Uterus (tissue), 4 donors: Measurements from ENCODE around the gene GLB1L. TPM values are rescaled to one million over a fixed set of nuclear protein-coding genes. Genes with fewer than 3 reads are reported as not detected.
"Not testable (repeated sequence)": the region's sequence is repeated elsewhere in the genome, so short reads cannot be mapped to it uniquely, and the experiment has no call there.

Source experiments
- DNase-seq, 2 donors: peaks; one replicate each; pipeline ENCODE4 v3.0.0-alpha.2; 2019 to 2020
- H3K27ac ChIP-seq, 2 donors: fragments of 200-600 bp; sonication (generic); 1 replicate in 1 of 2; 2 replicates in 1 of 2; pipeline ENCODE4 v1.5.1; 2016 to 2018
- H3K27me3 ChIP-seq, 2 donors: fragments of 200-600 bp; sonication (generic); one replicate each; pipeline ENCODE4 v1.5.1; 2018 to 2019; ENCODE audit warnings: control low read depth in 1 of 2
- H3K36me3 ChIP-seq, 2 donors: fragments of 200-600 bp; sonication (generic); one replicate each; pipeline ENCODE4 v1.5.1; 2019; ENCODE audit warnings: control low read depth in 1 of 2
- H3K4me1 ChIP-seq, 2 donors: fragments of 200-600 bp; sonication (generic); one replicate each; pipeline ENCODE4 v1.5.1; 2018 to 2019; ENCODE audit warnings: control low read depth in 1 of 2
- H3K4me3 ChIP-seq, 2 donors: fragments of 200-600 bp; sonication (generic); 1 replicate in 1 of 2; 2 replicates in 1 of 2; pipeline ENCODE4 v1.5.1; 2018 to 2019; ENCODE audit warnings: mild to moderate bottlenecking in 1 of 2
- H3K9me3 ChIP-seq, 2 donors: fragments of 200-600 bp; sonication (generic); one replicate each; pipeline ENCODE4 v1.5.1; 2019; ENCODE audit warnings: control low read depth in 1 of 2
- POLR2A ChIP-seq, 2 donors: fragments of 450-650 bp; IDR thresholded peaks; one replicate each; pipeline ENCODE4 v1.6.1; 2016; ENCODE audit warnings: antibody characterized with exemption in 2 of 2, mild to moderate bottlenecking in 1 of 2, moderate library complexity in 1 of 2
- intact Hi-C: fragments of 100-400 bp; cut with DNase I; formaldehyde crosslinking; loops from one replicate; pipeline ENCODE4 v1.15.1; 2023; ENCODE audit warnings: low total_unique reads
- total RNA-seq, 4 donors: library from RNA; depleted of rRNA in 3 of 4; stranded (reverse); fragments of >200 nt in 3 of 4; gene quantifications; one replicate each; pipeline versions ENCODE4 v1.1.0 to v1.2.4, GENCODE V29; 2014 to 2023
- TF ChIP-seq, protein P1 (sequence below), 4 experiments: fragments of 200-600 bp in 2 of 4; fragments of 450-650 bp in 2 of 4; sonication (generic) in 2 of 4; IDR thresholded peaks; one replicate each; pipeline ENCODE4 v1.5.1; 2016 to 2019; ENCODE audit warnings: antibody characterized with exemption in 4 of 4, mild to moderate bottlenecking in 2 of 4, moderate library complexity in 1 of 4
- donor health status: DM: yes; HTN: yes; CAD: no.

Gene GLB1L
- total RNA-seq, 4 donors from 2014 or later: 8.2 to 20.7 (median 10.9) TPM

DNA sequence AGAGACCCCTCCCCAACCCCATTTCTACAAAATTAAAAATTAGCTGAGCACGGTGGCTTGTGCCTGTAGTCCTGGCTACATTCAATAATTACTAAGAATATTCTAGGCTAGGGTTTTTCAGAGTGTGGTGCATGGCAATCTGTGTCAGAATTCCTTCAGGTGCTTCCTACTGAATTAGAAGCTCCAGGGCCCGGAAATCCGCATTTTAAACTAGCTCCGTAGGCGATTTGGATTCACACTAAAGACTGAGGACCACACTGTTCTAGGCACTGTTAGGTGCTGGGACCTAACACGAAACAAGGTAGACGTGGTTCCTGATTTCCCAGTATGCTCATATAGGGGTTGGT lies 39.3 kb downstream of the GLB1L start:
- Histone ChIP-seq H3K27me3 (no peaks in the 10 kb centered on the region), H3K4me3 (peak overlapping the region; percentile 85 to 92), H3K27ac (peak overlapping the region; percentile 96 to 99), H3K36me3 (no peaks in the 10 kb centered on the region), H3K4me1 (peaks cover 0 to 7% of the 10 kb centered on the region in 2 donors), H3K9me3 (no peaks in the 10 kb centered on the region)
- intact Hi-C loops: no loop called here
- DNase-seq: no peak
- TF ChIP-seq, protein P1, sequence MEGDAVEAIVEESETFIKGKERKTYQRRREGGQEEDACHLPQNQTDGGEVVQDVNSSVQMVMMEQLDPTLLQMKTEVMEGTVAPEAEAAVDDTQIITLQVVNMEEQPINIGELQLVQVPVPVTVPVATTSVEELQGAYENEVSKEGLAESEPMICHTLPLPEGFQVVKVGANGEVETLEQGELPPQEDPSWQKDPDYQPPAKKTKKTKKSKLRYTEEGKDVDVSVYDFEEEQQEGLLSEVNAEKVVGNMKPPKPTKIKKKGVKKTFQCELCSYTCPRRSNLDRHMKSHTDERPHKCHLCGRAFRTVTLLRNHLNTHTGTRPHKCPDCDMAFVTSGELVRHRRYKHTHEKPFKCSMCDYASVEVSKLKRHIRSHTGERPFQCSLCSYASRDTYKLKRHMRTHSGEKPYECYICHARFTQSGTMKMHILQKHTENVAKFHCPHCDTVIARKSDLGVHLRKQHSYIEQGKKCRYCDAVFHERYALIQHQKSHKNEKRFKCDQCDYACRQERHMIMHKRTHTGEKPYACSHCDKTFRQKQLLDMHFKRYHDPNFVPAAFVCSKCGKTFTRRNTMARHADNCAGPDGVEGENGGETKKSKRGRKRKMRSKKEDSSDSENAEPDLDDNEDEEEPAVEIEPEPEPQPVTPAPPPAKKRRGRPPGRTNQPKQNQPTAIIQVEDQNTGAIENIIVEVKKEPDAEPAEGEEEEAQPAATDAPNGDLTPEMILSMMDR (IDR thresholded peaks at IDR 0.05): no peak
- no peak for TF ChIP-seq POLR2A (IDR thresholded peaks at IDR 0.05)

DNA sequence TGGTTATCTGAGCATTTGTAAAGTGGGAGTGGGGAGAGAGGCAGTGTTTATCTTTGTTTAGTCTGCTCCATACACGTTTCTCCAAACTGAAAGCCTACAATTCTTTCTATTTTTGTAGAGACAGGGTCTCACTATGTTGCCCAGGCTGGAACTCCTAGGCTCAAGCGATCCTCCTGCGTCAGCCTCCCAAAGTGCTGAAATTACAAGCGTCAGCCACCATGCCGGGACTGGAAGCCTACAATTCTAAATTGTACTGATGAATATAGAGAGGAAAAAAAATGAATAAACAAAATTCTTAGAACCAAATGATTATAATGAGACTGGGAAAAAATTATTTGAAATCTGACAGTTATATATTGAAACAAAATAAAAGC lies 40.1 kb downstream of the GLB1L start:
- Histone ChIP-seq H3K27ac (no peak overlapping the region), H3K4me1 (peaks cover 0 to 7% of the 10 kb centered on the region in 2 donors), H3K9me3 (no peaks in the 10 kb centered on the region), H3K36me3 (no peaks in the 10 kb centered on the region), H3K4me3 (no peak overlapping the region), H3K27me3 (no peaks in the 10 kb centered on the region)
- no peak for DNase-seq
- intact Hi-C loops: no loop called here
- TF ChIP-seq POLR2A (IDR thresholded peaks at IDR 0.05): no peak
- TF ChIP-seq, protein P1 (IDR thresholded peaks at IDR 0.05): no peak

DNA sequence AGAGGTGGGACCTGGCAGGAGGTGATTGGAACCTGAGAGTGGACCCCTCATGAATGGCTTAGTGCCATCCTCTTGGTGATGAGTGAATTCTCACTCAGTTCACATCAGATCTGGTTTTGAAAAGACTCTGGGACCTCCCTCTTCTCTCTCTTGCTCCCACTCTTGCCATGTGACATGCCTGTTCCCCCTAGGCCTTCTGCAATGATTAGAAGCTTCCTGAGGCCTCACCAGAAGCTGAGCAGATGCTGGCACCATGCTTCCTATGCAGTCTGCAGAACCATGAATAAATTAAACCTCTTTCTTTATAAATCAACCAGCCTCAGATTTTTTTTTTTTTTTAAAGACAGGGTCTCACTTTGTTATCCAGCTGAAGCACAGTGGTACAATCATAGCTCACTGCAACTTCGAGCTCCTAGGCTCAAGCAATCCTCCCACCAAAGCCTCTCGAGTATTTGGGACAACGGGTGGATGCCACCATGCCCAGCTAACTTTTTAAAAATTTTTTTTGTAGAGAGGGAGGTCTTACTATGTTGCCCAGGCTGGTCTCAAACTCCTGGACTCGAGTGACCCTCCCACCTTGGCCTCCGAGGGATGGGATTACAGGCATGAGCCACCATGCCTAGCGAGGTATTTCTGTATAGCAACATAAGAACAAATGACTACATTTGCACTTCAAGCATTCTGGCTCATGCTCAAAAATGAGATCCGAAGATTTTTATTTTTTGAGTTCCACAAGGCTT lies 40.6 kb downstream of the GLB1L start:
- peaks cover 0 to 7% of the 10 kb centered on the region in 2 donors for H3K4me1 ChIP-seq
- H3K27me3 ChIP-seq: no peaks in the 10 kb centered on the region
- H3K27ac ChIP-seq: no peak overlapping the region
- intact Hi-C loops: no loop called here
- TF ChIP-seq, protein P1 (IDR thresholded peaks at IDR 0.05): no peak
- TF ChIP-seq POLR2A (IDR thresholded peaks at IDR 0.05): no peak
- no peaks in the 10 kb centered on the region for H3K36me3 ChIP-seq
- H3K4me3 ChIP-seq: no peak overlapping the region
- no peak for DNase-seq
- no peaks in the 10 kb centered on the region for H3K9me3 ChIP-seq

DNA sequence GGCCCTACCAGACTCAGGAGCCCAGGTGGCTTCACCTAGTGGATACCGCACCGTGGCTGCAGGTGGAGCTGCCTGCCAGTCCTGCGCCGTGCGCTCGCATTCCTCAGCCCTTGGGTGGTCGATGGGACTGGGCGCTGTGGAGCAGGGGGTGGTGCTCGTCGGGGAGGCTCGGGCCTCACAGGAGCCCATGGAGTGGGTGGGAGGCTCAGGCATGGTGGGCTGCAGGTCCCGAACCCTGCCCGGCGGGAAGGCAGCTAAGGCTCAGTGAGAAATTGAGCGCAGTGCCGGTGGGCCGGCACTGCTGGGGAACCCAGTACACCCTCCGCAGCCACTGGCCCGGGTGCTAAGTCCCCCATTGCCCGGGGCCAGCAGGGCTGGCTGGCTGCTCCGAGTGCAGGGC lies 43.9 kb downstream of the GLB1L start:
- H3K27me3 ChIP-seq, H3K27ac ChIP-seq, DNase-seq, H3K4me3 ChIP-seq, H3K9me3 ChIP-seq, H3K4me1 ChIP-seq, H3K36me3 ChIP-seq, intact Hi-C loops: not testable (repeated sequence)

DNA sequence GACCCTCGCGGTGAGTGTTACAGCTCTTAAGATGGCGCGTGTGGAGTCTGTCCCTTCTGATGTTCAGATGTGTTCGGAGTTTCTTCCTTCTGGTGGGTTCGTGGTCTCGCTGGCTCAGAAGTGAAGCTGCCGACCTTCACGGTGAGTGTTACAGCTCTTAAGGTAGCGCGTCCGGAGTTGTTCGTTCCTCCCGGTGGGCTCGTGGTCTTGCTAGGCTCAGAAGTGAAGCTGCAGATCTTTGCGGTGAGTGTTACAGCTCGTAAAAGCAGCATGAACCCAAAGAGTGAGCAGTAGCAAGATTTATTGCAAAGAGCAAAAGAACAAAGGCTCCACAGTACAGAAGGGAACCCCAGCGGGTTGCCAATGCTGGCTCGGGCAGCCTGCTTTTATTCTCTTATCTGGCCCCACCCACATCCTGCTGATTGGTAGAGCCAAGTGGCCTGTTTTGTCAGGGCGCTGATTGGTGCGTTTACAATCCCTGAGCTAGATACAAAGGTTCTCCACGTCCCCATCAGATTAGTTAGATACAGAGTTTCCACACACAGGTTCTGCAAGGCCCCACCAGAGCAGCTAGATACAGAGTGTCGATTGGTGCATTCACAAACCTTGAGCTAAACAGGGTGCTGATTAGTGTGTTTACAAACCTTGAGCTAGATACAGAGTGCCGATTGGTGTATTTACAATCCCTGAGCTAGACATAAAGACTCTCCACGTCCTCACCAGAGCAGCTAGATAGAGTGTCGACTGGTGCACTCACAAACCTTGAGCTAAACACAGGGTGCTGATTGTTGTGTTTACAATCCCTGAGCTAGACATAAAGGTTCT lies 44.5 kb downstream of the GLB1L start:
- intact Hi-C loops, H3K9me3 ChIP-seq, H3K4me1 ChIP-seq, H3K36me3 ChIP-seq, H3K27me3 ChIP-seq, DNase-seq, H3K27ac ChIP-seq, H3K4me3 ChIP-seq: not testable (repeated sequence)

DNA sequence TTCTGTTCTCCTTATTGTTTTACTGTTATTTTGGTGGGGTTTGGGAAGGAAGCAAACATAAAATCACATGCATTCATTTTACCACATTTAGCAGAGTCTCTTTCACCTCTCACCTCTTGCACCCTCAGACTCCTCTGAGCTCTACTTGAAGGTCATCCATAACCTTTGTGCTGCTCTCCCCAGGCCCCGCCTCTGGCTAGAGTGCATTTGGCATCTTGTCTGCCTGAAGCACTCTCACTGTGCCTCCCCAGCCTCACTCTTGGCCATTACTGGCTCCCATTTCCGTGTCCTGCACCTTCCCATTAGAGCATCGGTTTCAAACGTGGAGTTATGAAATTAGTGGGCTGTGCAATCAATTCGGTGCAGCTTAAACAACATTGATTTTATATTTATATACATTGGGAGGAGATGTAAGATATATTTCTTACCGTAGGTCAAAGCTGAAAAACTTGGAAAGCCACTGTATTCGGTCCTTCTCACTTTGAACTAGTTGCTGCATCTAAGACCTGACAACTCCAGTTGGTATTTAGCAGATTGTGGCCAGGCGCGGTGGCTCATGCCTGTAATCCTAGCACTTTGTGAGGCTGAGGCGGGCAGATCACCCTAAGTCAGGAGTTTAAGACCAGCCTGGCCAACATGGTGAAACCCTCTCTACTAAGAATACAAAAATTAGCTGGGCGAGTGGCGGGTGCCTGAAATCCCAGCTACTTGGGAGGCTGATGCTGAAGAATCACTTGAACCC lies 45.6 kb downstream of the GLB1L start:
- no peak overlapping the region for H3K27ac ChIP-seq
- TF ChIP-seq, protein P1 (IDR thresholded peaks at IDR 0.05): no peak
- no peak for TF ChIP-seq POLR2A (IDR thresholded peaks at IDR 0.05)
- H3K9me3 ChIP-seq: no peaks in the 10 kb centered on the region
- H3K4me1 ChIP-seq: no peaks in the 10 kb centered on the region
- no peaks in the 10 kb centered on the region for H3K27me3 ChIP-seq
- H3K4me3 ChIP-seq: no peak overlapping the region
- intact Hi-C loops: no loop called here
- DNase-seq: no peak
- H3K36me3 ChIP-seq: no peaks in the 10 kb centered on the region
